Ascending aorta (tissue), 2 donors: ENCODE measurements around the gene LUZP2. TPM values are rescaled to one million over a fixed set of nuclear protein-coding genes. Genes with fewer than 3 reads are reported as not detected.

ENCODE experiments used
- DNase-seq, 2 donors: peaks; one replicate each; pipeline ENCODE4 v3.0.0-alpha.2; 2019; ENCODE audit warnings: low spot score in 2 of 2
- H3K27ac ChIP-seq, 2 donors: fragments of 200-600 bp; sonication (generic); one replicate each; pipeline ENCODE4 v1.5.1; 2016 to 2017; ENCODE audit warnings: mild to moderate bottlenecking in 1 of 2
- H3K27me3 ChIP-seq: fragments of 200-600 bp; sonication (generic); one replicate; pipeline ENCODE4 v1.5.1; 2017
- H3K36me3 ChIP-seq, 2 donors: fragments of 200-600 bp; sonication (generic); one replicate each; pipeline ENCODE4 v1.5.1; 2016
- H3K4me1 ChIP-seq, 2 donors: fragments of 200-600 bp; sonication (generic); one replicate each; pipeline ENCODE4 v1.5.1; 2016 to 2017; ENCODE audit warnings: mild to moderate bottlenecking in 1 of 2
- H3K4me3 ChIP-seq, 2 donors: fragments of 200-600 bp; sonication (generic); one replicate each; pipeline ENCODE4 v1.5.1; 2016 to 2017; ENCODE audit warnings: mild to moderate bottlenecking in 1 of 2
- H3K9me3 ChIP-seq, 2 donors: fragments of 200-600 bp; sonication (generic); one replicate each; pipeline ENCODE4 v1.5.1; 2016
- CTCF ChIP-seq, 3 experiments: fragments of 200-600 bp in 2 of 3; fragments of 450-650 bp in 1 of 3; sonication (generic) in 2 of 3; IDR thresholded peaks; one replicate each; pipeline ENCODE4 v1.5.1; 2016 to 2019; ENCODE audit warnings: antibody characterized with exemption in 3 of 3, mild to moderate bottlenecking in 1 of 3, moderate library complexity in 1 of 3
- intact Hi-C: fragments of 100-400 bp; cut with DNase I; formaldehyde crosslinking; loops from one replicate; pipeline ENCODE4 v1.15.1; 2023
- total RNA-seq: library from RNA; depleted of rRNA; stranded (reverse); fragments of >200 nt; gene quantifications from one replicate; pipeline ENCODE4 v1.1.0, GENCODE V29; 2016

Gene LUZP2
- total RNA-seq, 1 donor from 2014 or later = 0.11 TPM

GRCh38 chr11:24653901-24654300 lies 157.0 kb downstream of the LUZP2 start:
- DNase-seq = no peak
- intact Hi-C loops = no loop called here
- no peak for TF ChIP-seq CTCF (IDR thresholded peaks at IDR 0.05)

GRCh38 chr11:24661331-24661730 lies 164.5 kb downstream of the LUZP2 start:
- intact Hi-C loops = no loop called here
- no peaks in the 10 kb centered on the region for H3K9me3 ChIP-seq
- no peak overlapping the region for H3K27ac ChIP-seq
- no peak for DNase-seq
- H3K4me1 ChIP-seq = no peaks in the 10 kb centered on the region
- H3K4me3 ChIP-seq = no peak overlapping the region
- H3K27me3 ChIP-seq = no peaks in the 10 kb centered on the region
- no peak for TF ChIP-seq CTCF (IDR thresholded peaks at IDR 0.05)
- no peaks in the 10 kb centered on the region for H3K36me3 ChIP-seq

More at GRCh38 chr11:24653901-24654300, 157.0 kb downstream of the LUZP2 start:
- Histone ChIP-seq H3K4me1 (no peaks in the 10 kb centered on the region), H3K27me3 (no peaks in the 10 kb centered on the region), H3K4me3 (no peak overlapping the region), H3K27ac (no peak overlapping the region), H3K36me3 (no peaks in the 10 kb centered on the region), H3K9me3 (no peaks in the 10 kb centered on the region)

GRCh38 chr11:24664399-24664798 lies 167.5 kb downstream of the LUZP2 start:
- Histone ChIP-seq H3K4me3 (no peak overlapping the region), H3K4me1 (no peaks in the 10 kb centered on the region), H3K27ac (no peak overlapping the region), H3K9me3 (no peaks in the 10 kb centered on the region), H3K27me3 (no peaks in the 10 kb centered on the region), H3K36me3 (no peaks in the 10 kb centered on the region)
- no peak for DNase-seq
- intact Hi-C loops = no loop called here
- TF ChIP-seq CTCF (IDR thresholded peaks at IDR 0.05) = no peak

GRCh38 chr11:24667353-24667968 lies 170.6 kb downstream of the LUZP2 start:
- H3K27me3 ChIP-seq = no peaks in the 10 kb centered on the region
- H3K9me3 ChIP-seq = no peaks in the 10 kb centered on the region
- DNase-seq = no peak
- no peak overlapping the region for H3K27ac ChIP-seq
- H3K4me1 ChIP-seq = no peaks in the 10 kb centered on the region
- intact Hi-C loops = no loop called here
- H3K4me3 ChIP-seq = no peak overlapping the region
- no peaks in the 10 kb centered on the region for H3K36me3 ChIP-seq
- TF ChIP-seq CTCF (IDR thresholded peaks at IDR 0.05) = no peak

- no peak overlapping the region for H3K4me3 ChIP-seq
- H3K4me1 ChIP-seq = no peaks in the 10 kb centered on the region
- H3K9me3 ChIP-seq = no peaks in the 10 kb centered on the region
- H3K36me3 ChIP-seq = no peaks in the 10 kb centered on the region
- no peaks in the 10 kb centered on the region for H3K27me3 ChIP-seq
- intact Hi-C loops = no loop called here
- DNase-seq = no peak
- H3K27ac ChIP-seq = no peak overlapping the region
- TF ChIP-seq CTCF (IDR thresholded peaks at IDR 0.05) = no peak
These were observed 182.0 kb downstream of the LUZP2 start for GRCh38 chr11:24678703-24679348.
